Fibroblast of peridontal ligament (primary cell): ENCODE measurements around the gene GSX1.
"Not testable (repeated sequence)": the region's sequence is repeated elsewhere in the genome, so short reads cannot be mapped to it uniquely, and the experiment has no call there.

Experiments used
- DNase-seq: peaks from one replicate; pipeline ENCODE4 v3.0.0-alpha.2; 2010; ENCODE audit errors: extremely low read depth

GSX1 gene

DNA sequence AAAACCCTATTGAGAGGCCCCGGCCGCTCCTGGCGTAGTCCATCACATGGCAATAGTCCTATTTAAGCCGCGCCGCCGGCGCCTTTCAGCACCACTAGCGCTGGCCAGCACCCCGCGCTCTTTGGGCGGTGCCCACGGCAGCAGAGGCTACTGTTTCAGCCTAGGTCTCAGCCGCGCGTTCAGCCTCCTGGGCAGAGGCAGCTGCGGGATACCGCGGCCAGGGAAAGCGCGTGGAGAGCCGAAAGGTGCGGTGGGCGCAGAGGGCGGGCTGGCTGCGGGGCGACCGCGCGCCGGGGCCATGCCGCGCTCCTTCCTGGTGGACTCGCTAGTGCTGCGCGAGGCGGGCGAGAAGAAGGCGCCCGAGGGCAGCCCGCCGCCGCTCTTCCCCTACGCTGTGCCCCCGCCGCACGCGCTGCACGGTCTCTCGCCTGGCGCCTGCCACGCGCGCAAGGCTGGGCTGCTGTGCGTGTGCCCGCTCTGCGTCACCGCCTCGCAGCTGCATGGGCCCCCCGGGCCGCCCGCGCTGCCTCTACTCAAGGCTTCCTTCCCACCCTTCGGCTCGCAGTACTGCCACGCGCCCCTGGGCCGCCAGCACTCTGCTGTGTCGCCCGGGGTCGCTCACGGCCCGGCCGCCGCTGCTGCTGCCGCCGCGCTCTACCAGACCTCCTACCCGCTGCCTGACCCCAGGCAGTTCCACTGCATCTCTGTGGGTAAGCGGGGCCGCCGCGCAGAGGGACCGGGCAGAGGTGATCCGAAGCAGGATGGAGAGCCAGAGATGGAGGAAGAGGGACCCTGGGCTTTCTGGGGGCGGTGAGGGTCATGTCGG is at the start of gene GSX1:
Gene GSX1 (plus strand): TSS at position 91 of the 826 bp plus-strand sequence. CDS start 208 bp downstream, at position 299.
- peak; percentile 47 for DNase-seq

DNA sequence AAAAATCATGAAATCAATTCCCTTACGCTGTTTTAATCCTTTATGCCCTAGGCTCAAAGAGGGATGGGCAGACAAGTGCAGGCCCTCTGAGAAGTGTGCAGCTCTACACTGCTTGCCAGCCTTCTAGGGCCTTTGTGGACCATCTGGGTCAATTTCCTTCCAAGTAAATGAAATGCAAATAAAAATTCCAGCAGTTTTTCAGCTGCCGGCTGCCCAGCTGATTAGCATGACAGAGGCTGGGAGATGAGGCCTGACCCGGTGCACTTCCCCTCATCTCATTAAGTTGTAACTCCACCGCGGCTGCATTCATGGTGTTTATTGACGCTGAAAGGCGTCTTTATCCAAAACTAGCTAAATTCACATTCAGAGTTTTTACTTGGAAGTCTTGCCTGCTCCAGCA is 47.5 kb upstream of the GSX1 start:
- no peak for DNase-seq

DNA sequence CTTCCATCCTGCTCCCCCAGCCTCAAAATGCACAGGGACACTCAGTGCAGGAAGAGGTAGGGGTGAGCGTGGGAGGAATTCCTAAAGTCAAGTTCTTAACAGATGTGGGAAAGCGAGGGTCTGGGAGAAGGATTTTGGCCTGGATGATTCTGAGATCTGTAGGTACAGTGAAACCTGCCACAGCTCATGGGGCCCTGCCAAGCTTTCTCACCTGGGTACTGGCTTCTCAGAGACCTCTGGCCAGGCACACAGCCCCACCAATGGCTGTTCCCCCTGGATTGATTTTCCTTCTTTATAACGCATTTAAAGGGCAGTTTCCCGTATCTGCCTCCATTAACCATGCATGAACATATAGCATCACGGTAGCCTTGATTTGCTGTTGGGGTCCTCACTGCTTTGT is 47.0 kb upstream of the GSX1 start:
- DNase-seq = no peak

DNA sequence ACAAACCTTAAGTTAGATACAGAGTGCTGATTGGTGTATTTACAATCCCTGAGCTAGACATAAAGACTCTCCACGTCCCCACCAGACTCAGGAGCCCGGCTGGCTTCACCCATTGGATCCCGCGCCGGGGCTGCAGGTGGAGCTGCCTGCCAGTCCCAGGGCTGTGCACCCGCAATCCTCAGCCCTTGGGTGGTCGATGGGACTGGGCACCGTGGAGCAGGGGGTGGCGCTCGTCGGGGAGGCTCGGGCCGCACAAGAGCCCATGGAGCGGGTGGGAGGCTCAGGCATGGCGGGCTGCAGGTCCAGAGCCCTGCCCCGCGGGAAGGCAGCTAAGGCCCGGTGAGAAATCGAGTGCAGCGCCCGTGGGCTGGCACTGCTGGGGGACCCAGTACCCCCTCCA is 44.1 kb upstream of the GSX1 start:
- DNase-seq = not testable (repeated sequence)

DNA sequence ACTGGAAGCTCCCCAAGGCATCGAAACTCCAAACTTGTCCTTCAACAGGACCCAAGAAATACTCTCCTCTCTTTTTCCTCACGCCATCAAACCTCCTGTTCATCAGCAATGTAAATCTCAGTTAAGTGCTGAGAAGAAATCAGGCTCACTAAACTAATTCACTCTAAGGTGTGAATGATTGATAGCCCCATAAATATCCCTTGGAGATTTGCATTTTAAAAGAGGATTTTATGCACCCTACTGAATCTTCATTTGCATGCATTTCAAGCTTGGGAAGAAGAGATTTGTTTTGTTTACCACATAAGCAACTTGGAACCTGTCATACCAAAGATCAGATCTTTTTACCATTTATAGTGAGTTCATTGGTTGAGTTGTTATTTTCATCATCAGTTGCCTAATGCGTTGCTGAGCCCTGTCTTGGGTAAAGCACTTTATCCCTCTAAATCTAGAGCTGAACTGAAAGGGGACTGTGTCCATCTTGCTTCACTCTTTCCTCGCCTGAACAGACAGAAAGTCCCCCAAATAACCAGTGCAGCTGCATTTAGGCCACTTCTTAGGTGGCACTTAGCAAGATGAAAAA is 40.2 kb upstream of the GSX1 start:
- DNase-seq = no peak

DNA sequence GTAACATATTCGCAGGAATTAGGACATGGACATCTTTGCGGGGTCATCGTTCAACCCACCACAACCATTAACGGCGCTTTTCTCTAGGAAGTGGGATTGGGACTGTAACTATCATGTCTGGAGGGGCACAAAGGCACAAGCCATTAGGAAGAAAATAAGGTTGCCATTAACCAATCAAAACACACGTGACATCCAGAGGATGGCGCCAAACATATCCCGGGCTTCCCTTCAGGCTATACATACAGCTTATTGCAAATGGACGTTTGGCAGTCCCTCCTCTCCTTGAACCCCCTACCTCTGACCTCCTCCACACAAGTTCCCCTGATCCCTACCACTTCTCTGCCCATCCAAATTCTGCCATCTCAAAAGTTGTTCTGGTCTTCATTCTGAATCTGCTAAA is 26.6 kb upstream of the GSX1 start:
- DNase-seq = no peak

DNA sequence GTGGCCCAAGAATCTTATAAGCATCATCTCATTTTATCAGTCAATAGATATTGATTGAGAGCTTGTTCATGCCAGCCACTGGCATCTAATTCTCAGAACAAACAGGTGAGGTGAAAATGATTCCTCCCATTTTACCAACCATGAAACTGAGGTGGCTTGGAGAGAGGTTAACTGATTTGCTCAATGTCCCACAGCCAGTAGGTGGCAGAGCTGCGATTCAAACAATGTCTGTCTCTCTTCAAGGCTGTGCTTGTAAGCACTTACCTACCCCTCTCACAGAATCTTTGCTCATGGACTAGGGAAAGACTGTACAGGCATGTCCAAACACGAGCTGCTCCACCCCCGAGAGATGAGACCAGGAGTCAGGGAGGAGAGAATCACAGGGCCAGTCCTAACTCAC is 21.5 kb upstream of the GSX1 start:
- DNase-seq = peak; percentile 2

DNA sequence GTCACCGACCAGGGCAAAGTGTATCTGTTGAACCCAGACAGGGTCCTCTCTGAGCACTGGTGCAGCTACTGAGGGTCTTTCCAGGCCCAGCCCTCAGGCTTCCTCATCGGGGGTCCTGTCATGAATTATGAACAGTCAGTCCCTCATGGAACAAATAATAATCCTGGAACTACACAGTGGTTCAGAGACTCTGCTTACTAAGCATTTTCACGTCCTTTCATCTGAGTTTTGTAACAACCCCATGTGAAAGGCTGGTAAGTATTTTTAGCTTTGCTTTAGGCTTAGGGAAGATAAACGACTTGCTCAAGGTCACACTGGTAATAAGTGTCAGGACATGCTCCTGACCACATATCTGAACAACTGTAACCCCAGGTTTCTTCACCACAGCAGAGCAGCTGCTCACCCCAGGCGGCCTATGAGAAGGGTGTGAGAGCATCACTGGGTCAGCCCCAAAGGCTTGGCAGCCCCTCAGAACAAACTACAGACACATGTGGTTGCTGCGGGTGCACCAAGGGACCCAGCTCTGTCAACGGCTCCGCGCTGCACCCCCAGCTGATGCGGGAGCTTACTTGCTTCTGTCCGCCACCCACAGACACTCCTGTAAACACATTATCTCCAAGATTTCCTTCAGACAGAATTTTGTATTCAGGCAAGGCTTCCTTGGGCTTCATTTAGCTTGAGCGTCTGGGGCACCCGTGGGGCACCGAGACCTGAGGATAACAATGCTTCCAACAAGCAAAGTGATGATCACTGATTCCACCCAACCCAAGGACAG is 19.4 kb upstream of the GSX1 start:
- DNase-seq = no peak

DNA sequence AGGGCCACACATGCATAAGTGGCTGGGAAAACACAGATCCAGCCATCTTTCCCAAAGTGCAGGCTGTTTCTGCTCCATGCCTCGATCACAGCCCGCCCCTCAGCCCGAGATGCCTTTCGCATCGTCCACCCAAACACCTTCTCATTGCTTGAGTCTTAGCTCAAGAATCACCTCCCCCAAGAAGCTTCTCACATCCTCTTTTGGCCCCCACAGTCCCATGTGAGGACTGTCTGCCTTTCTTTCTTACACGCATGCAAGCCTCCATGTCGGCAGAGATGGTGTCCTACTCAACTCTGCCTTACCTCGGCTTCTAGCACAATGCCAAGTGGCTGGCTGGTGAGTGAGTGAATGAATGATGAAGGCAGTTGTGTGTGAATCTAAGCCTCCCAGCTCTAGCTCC is 18.1 kb upstream of the GSX1 start:
- DNase-seq = no peak

DNA sequence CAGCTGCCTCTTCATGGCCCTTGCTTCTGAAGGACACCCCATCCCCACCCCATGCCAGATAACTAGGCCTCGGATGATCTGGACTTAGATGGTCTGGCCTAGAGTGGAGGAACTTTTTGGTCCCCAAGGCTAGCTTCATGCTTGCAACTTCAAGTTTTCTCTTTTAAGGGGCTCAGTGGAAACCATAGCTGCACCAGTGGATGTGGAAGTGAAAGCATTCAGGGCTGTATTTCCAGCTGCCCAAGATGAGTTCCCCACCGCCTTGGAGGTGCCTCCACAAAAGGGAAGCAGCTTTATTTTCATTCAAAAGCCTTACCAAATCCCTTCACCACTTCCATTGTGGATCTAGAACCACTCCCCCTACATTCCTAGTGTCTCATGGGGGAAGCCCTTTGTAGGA is 17.6 kb upstream of the GSX1 start:
- DNase-seq = no peak

DNA sequence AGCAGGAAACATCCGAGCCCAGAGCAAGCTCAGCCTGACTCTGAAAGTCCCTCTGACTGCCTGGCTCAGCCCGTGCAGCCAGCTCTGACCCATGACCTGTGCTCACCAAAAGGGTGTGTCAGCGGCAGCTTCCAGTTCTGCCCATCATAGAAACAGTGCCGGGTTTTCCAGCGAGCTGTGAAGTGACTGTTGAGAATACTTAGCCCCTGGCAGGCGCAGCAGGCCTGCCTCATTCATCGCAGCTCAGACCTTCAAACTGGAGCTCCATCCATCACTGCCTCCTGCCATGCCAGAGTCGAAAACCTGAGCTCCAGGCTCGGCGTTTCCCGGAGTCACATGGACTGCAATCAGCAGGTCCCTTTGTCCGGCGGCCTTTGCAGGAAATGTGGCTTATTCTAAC is 16.3 kb upstream of the GSX1 start:
- no peak for DNase-seq

DNA sequence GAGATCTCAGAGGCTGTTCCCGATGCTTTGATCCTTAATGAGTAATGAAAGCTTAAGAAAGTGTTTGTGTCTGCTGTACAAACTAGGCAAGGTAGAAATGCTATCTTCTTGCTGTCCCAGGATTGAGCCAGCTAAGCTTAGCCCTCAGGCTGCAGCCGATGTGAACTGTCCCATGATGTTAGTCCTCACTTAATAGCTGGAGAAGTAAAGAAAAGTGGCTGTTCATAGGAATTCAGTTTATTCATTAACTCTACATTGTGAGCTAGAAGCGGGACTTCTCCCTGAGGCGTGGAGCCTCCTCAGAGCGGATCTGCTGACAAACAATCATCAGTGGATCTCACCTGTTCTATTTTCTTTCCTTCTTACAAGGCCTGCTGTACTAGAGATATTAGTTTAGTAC is 10.1 kb upstream of the GSX1 start:
- DNase-seq = no peak

DNA sequence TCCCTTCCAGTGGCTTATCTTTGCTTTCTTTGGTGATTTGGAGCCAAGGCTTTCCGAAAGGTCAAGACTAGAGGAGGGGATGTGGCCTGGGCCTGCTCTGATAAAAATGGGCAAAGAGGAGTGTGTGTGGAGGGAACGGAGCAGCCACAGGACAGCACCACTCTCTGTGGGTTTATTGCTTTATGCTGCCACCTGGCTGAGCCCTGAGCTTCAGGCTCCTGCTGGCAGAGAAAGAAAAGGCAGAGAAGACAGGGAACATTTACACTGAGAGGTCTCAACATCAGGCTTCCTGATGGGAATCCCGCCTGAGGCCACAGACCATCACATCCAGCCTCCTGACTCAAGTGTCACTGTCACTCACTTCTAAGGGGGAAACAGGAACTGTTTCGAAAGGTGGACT is 9.2 kb upstream of the GSX1 start:
- DNase-seq = peak; percentile 4

DNA sequence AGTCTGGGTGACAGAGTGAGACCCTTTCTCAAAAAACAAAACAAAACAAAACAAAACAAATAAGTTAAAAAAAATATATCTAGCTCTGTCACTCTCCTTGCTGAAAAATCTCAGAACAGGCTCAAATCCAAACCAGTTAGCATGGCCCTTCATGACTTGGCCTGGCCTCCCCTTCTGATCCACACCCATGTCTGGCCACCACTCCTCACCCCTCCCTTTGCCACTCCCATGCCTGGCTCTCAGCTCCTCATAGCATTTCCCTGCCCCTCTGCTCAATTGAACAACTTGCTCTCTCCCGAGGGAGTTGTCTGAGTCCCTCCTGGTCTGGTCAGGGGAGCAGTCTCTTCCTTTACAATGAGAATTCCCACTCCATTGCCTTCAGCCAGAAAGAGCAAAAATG is 4.0 kb upstream of the GSX1 start:
- DNase-seq = no peak

DNA sequence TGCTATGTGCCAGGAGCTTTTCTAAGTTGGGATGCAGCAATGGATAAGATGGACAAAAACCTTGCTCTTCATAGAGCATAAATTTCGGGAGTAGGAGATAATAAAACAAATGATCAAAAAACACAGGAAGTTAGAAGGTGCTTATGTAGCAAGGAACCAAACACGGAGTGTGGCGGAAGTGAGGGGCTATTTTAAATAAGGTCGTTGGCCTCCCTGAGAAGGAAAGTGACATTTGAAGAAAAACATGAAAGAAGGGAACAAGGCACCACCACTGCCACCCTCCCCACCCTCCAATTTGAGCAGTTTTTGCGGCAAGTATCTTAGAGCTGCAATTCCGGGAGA is 3.2 kb upstream of the GSX1 start:
- DNase-seq = no peak

DNA sequence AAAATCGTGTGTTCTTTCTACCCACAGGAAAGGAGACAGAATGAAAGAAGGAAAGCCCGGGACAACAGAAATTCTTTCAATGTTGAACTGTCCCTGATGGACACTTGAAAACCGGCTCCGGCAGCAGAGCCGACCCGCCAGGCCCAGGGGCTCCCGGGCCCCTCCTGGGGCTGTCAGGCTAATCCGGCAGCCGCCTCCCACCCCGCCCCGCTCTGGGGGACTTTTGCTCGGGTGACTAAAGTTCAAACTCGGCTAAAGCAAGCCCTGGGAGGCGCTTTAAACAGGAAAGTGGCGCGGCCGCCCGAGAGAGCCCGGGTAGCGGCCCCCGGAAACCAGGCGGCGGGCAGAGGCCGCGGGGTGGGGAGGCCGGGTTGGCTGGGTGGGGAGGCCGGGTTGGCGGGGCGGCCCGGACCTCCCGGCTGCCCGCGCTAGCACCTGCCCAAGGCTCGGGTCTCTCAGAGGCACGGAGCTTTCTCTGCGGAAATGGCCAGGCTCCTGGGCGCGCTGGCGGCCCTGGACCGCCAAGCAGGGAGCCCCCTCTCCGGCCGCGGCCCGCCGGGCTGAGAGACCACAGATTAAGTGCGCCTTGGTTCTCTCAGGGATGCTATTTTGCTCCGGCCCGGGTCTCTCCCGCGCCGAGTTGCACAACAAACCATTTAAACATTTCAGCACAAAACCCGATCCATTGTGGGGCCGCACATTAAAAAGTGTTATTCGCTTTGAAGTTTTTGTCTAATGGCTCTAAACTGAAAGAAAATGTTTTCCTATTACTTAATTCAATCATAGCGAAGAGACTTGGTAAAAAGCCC is 2.6 kb upstream of the GSX1 start:
- DNase-seq = no peak

DNA sequence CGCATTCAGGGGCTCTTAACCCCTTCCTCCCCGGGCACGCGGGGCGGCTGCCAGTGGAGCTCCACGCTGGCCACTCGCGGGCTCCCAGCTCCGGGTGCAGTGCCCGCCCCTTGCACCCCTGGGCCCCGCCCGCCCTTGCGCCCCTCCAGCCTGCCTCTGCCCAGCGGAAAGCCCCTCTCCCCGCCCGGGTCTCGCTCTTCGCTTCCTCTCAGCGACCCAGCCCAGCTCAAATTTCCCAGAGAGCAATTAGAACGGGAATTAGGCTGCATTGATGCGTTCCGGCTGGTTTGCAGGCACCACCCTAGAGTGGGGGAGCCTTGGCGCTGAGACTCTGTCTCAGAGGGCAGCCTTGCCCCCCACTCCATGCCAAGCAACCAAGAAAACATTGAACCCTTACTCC is 1.8 kb upstream of the GSX1 start:
- DNase-seq = no peak

DNA sequence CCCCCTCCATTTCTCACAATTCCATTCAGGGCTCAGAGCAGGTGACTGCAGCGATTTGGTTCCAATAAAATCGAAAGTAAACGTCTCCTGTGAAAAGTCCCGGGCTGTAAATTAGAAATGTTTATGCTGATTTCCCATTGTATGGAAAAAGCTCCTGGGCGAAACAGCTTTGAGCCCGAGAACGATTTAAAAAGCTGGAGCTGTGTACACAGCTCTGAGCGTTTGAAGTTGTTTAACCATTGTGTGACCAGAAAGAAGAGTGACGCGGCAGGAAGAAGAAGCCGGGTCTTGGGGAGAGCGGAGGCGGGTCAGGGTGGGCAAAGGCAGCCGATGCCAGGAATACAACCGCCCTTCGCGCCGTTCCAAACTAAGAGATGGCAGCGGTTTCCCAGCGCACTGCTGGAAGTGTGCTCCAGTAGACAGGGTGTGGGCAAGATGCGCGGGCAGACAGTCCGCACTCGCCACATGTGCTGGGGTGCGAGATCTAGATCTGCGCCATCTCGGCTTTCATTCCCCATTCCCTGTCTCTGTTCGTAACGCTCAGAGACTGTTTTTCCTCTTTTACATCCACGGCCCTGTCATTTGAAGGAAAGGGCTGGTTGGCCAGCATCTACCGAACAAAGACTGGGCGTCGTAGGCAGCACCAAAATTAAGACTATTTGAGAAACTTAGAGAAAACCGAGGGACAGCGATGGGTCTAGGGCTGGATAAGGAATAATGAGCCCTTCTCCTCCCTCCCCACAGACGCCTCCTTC is 960 bp upstream of the GSX1 start:
- no peak for DNase-seq

DNA sequence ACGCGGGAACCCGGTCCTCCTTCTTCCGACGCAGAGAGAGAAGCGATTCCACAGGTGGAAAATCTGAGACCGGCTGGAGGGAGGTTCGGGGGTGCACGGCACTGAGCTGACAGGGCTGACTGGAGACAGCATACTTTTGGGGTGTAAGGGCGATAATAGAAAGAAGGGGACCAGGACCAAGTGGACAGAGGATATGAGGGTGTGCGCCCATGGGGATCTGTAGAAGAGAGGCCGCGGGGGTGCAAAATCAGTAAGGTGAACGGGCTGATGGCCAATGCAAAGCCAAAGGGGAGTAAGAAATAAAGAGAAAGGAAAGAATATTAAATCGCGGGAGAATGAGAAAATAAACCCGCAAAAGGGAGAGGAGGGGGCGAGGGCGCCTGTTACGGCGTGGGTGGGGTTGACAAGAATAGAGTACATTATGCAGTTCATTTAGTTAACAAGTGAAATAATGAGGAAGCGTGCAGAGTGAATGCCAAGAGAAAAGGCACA is 336 bp upstream of the GSX1 start:
- DNase-seq = no peak

DNA sequence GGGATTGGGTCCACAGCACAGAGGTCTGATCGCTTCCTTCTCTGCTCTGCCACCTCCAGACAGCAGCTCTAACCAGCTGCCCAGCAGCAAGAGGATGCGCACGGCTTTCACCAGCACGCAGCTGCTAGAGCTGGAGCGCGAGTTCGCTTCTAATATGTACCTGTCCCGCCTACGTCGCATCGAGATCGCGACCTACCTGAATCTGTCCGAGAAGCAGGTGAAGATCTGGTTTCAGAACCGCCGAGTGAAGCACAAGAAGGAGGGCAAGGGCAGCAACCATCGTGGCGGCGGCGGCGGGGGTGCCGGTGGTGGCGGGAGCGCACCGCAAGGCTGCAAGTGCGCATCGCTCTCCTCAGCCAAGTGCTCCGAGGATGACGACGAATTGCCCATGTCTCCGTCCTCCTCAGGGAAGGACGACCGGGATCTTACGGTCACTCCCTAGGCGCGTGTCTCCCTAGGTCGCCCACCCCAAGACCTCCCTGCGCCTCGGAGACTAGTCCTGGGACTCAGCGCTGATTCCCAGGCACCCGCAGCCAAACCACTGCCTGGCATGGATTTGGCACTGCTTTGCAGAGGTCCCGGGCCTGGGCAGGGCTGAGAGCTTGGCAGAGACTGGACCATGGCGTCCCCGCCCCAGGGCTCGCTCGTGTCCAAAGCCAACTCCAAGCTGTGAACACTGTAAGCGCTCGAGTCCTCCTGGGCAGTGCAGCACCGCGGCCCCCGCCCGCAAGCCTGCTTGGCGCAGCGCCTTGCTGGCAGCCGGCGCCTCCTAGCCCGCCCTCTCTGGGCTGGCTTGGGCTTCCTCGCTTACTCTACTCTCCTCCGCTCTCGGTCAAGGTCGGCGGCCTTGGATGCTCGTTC is 1.5 kb downstream of the GSX1 start:
- DNase-seq = no peak

DNA sequence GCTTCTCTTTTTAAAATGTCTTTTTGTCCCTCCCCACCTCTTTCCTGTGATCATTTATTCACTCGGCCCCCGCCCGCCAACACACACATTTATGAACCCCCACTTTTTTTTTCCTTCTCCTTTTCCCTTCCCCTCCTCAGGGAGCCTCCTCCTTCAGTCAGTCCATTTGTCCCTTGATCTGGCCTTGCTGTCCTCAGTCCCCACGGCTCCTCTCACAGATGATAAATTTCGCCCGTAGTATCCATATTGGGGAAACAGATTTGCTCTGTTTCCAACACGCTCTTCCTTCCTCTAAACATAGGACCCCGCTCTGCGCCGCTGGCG is 2.0 kb downstream of the GSX1 start:
- DNase-seq = no peak
